Colonic mucosa (tissue), 4 donors: ENCODE data around the gene PVRIG. TPM values are rescaled to one million over a fixed set of nuclear protein-coding genes. Genes with fewer than 3 reads are reported as not detected.
"Not testable (repeated sequence)": the region's sequence is repeated elsewhere in the genome, so short reads cannot be mapped to it uniquely, and the experiment has no call there.

ENCODE experiments used
- DNase-seq: peaks from one replicate; pipeline ENCODE4 v3.0.0-alpha.2; 2020
- H3K27ac ChIP-seq: fragments of 200-600 bp; one replicate; pipeline ENCODE4 v1.8.0; 2021
- H3K27me3 ChIP-seq: fragments of 200-600 bp; one replicate; pipeline ENCODE4 v1.8.0; 2021
- H3K36me3 ChIP-seq: fragments of 200-600 bp; one replicate; pipeline ENCODE4 v1.8.0; 2021
- H3K4me1 ChIP-seq: fragments of 200-600 bp; one replicate; pipeline ENCODE4 v1.8.0; 2021; ENCODE audit warnings: mild to moderate bottlenecking
- H3K4me3 ChIP-seq: fragments of 200-600 bp; one replicate; pipeline ENCODE4 v1.8.0; 2021
- H3K9ac ChIP-seq, 2 donors: one replicate each; pipeline ENCODE4 v1.7.0; 2013; ENCODE audit warnings: control low read depth in 2 of 2, low read depth in 2 of 2, low read length in 2 of 2
- H3K9me3 ChIP-seq: fragments of 200-600 bp; one replicate; pipeline ENCODE4 v1.8.0; 2021
- CTCF ChIP-seq: fragments of 200-600 bp; IDR thresholded peaks from one replicate; pipeline ENCODE4 v1.8.0; 2022; ENCODE audit warnings: antibody characterized with exemption, mild to moderate bottlenecking
- intact Hi-C: fragments of 100-400 bp; cut with DNase I; formaldehyde crosslinking; loops from one replicate; pipeline ENCODE4 v1.14.1; 2022
- total RNA-seq, 2 donors: library from RNA; stranded (reverse); fragmentation: NEBNext Ultra II Directional in 1 of 2; extraction: Animal tissue kit (Norgen Biotek cat#: 25700) in 1 of 2; gene quantifications; one replicate each; pipeline ENCODE4 v1.2.1, GENCODE V29; 2021
- donor health status: healthy.
- donor health status: DM: no; HTN: no; CAD: no.
- donor health status: DM: no; HTN: no; CAD: no.

Gene PVRIG
- total RNA-seq, 2 donors from 2014 or later: 0.53 to 1.4 TPM

DNA sequence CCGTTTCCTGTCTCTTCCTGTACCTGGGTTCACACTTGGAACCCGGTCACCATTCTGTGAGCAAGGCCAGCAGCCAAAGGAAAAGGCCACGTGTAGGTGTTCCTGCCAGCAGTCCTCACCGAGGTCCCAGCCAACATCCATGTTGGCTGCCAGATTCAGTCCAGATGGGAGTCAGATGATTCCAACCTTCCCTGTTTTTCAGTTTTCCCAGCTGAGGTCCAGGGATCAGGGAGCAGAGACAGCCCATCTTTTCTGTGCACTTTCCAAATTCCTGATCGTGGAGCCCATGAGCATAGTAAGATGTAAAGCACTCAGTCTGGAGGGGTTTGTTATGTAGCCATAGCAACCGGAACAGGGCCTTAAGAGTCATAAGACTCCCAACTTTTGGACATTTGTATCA lies 3.9 kb upstream of the PVRIG start:
- intact Hi-C loops: no loop called here
- no peaks in the 10 kb centered on the region for H3K4me1 ChIP-seq
- no peak overlapping the region for H3K27ac ChIP-seq
- DNase-seq: no peak
- H3K27me3 ChIP-seq: no peaks in the 10 kb centered on the region
- no peak for TF ChIP-seq CTCF
- H3K4me3 ChIP-seq: no peak overlapping the region
- H3K9ac ChIP-seq: no peak overlapping the region
- H3K9me3 ChIP-seq: no peaks in the 10 kb centered on the region
- H3K36me3 ChIP-seq: no peaks in the 10 kb centered on the region

- intact Hi-C loops: loop anchor here (2.0 kb wide), 1 partner anchor 85 kb away; no protein-coding TSS in a partner anchor
- not testable (repeated sequence) for H3K36me3 ChIP-seq, H3K4me3 ChIP-seq
Observed at GRCh38 chr7:100217934-100218333, 1.8 kb upstream of the PVRIG start.

GRCh38 chr7:100219271-100219737 lies 445 bp upstream of the PVRIG start:
- Histone ChIP-seq H3K27me3 (no peaks in the 10 kb centered on the region), H3K9me3 (no peaks in the 10 kb centered on the region), H3K27ac (peak overlapping the region; percentile 27), H3K9ac (peak overlapping the region in 1 of 2 donors; percentile 35), H3K4me3 (no peak overlapping the region), H3K4me1 (no peaks in the 10 kb centered on the region), H3K36me3 (no peaks in the 10 kb centered on the region)
- DNase-seq: no peak
- no peak for TF ChIP-seq CTCF
- intact Hi-C loops: loop anchor here (2.0 kb wide), 1 partner anchor 87 kb away; no protein-coding TSS in a partner anchor

More at GRCh38 chr7:100217934-100218333, 1.8 kb upstream of the PVRIG start:
- not testable (repeated sequence) for H3K4me1 ChIP-seq, H3K27ac ChIP-seq, H3K9ac ChIP-seq, H3K27me3 ChIP-seq, H3K9me3 ChIP-seq
- DNase-seq: peak; percentile 96
- TF ChIP-seq CTCF: peak; percentile 57

DNA sequence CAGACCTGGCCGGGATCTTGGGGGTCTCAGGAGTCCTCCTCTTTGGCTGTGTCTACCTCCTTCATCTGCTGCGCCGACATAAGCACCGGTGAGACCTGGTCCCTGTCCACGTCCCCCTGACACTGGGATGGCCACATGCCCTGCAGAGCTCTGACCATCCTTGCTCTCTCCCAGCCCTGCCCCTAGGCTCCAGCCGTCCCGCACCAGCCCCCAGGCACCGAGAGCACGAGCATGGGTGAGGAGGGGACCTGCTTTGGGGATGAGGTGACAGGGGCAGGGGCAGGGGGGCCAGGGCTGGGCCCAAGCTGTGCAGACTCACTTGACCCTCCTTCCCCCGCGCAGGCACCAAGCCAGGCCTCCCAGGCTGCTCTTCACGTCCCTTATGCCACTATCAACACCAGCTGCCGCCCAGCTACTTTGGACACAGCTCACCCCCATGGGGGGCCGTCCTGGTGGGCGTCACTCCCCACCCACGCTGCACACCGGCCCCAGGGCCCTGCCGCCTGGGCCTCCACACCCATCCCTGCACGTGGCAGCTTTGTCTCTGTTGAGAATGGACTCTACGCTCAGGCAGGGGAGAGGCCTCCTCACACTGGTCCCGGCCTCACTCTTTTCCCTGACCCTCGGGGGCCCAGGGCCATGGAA lies 959 bp downstream of the PVRIG start:
- H3K36me3 ChIP-seq: no peaks in the 10 kb centered on the region
- no peaks in the 10 kb centered on the region for H3K27me3 ChIP-seq
- peak overlapping the region; percentile 14 for H3K4me3 ChIP-seq
- no peak for TF ChIP-seq CTCF
- H3K9ac ChIP-seq: peak overlapping the region in 1 of 2 donors; percentile 50
- intact Hi-C loops: no loop called here
- H3K9me3 ChIP-seq: no peaks in the 10 kb centered on the region
- H3K27ac ChIP-seq: peak overlapping the region; percentile 61
- no peaks in the 10 kb centered on the region for H3K4me1 ChIP-seq
- DNase-seq: no peak

- Histone ChIP-seq H3K27me3 (no peaks in the 10 kb centered on the region), H3K36me3 (no peaks in the 10 kb centered on the region), H3K9me3 (no peaks in the 10 kb centered on the region), H3K9ac (peak overlapping the region in 1 of 2 donors; percentile 56), H3K4me1 (no peaks in the 10 kb centered on the region), H3K27ac (peak overlapping the region; percentile 61), H3K4me3 (no peak overlapping the region)
- no peak for TF ChIP-seq CTCF
- no peak for DNase-seq
- intact Hi-C loops: no loop called here
Observed at GRCh38 chr7:100221231-100221718, 1.5 kb downstream of the PVRIG start.
